ENCODE measurements around the gene TWIST1. TPM values are rescaled to one million over a fixed set of nuclear protein-coding genes. Genes with fewer than 3 reads are reported as not detected.

The TWIST1 gene
- total and polyA plus RNA-seq, 8 donors, result 0.20 to 0.67 (median 0.38) TPM; not detected in 1

DNA sequence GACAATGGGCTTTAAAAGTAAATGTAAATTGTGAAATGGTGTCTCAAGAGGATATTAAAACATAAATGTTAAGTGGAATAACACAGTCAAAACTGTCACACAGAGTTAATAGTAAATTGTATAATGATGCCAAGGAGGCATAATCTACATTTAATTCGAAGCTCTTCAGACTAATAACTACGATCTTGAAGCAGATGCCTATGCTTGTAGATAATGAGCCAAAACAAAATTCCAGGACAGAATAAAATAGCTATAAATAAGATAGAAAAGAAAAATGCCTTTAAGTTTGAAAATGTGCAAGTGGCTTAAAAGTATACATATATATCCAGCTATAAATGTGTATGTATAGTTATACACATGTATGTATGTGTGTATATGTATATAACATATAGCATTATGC lies 17.5 kb downstream of the TWIST1 start:
- ATAC-seq, result no peak
- intact Hi-C loops (cut with DNase I), result no loop called here
- TF ChIP-seq, protein P1, sequence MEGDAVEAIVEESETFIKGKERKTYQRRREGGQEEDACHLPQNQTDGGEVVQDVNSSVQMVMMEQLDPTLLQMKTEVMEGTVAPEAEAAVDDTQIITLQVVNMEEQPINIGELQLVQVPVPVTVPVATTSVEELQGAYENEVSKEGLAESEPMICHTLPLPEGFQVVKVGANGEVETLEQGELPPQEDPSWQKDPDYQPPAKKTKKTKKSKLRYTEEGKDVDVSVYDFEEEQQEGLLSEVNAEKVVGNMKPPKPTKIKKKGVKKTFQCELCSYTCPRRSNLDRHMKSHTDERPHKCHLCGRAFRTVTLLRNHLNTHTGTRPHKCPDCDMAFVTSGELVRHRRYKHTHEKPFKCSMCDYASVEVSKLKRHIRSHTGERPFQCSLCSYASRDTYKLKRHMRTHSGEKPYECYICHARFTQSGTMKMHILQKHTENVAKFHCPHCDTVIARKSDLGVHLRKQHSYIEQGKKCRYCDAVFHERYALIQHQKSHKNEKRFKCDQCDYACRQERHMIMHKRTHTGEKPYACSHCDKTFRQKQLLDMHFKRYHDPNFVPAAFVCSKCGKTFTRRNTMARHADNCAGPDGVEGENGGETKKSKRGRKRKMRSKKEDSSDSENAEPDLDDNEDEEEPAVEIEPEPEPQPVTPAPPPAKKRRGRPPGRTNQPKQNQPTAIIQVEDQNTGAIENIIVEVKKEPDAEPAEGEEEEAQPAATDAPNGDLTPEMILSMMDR (IDR thresholded peaks at IDR 0.05), result no peak
- H3K27me3 ChIP-seq, result peaks cover 20 to 78% of the 10 kb centered on the region in 2 donors
- DNase-seq, result no peak
- H3K9me3 ChIP-seq, result no peaks in the 10 kb centered on the region
- H3K4me1 ChIP-seq, result no peaks in the 10 kb centered on the region
- H3K4me3 ChIP-seq, result no peak overlapping the region
- no peaks in the 10 kb centered on the region for H3K36me3 ChIP-seq
- H3K27ac ChIP-seq, result no peak overlapping the region

DNA sequence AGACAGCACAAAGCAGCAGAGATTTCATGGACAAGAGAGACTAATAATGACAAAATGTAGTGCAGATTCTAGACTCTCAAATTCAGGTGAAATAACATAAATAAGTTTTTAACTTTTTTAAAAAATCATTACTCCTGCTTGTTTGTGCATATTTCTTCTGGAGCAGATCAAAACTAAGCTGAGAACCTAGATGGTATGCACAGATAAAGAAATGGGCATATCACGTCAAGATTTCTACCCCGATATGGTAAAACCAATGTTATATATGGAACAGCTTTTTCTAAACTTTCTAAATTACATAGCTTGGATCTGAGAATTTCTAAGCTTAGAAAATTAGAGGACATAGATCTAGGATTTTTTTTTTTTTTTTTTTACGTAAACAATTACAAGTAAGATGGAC lies 18.2 kb downstream of the TWIST1 start:
- DNase-seq (no peak), ATAC-seq (no peak)
- Histone ChIP-seq H3K9me3 (no peaks in the 10 kb centered on the region), H3K36me3 (no peaks in the 10 kb centered on the region), H3K4me3 (no peak overlapping the region), H3K4me1 (no peaks in the 10 kb centered on the region), H3K27ac (no peak overlapping the region), H3K27me3 (peaks cover 13 to 71% of the 10 kb centered on the region in 2 donors)
- intact Hi-C loops (cut with DNase I), result no loop called here
- TF ChIP-seq, protein P1 (IDR thresholded peaks at IDR 0.05), result no peak

DNA sequence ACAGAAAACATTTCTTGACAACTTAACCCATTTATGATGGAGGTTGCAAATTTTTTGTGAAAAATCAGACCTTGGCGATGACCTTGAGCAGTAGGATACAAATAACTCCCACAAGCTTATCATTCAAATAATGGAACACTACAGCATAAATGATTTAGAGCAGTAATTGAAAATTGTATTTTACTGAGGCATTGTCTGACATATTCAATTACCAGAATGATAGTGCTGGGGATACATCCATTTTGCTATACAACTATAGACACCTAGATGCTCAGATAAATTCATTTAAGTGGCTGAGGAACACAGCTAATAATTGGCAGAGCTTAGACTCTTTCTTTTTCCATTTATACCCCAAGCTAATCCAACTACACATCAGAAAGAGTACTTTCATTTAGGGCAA lies 18.9 kb downstream of the TWIST1 start:
- peaks cover 8 to 64% of the 10 kb centered on the region in 2 donors for H3K27me3 ChIP-seq
- DNase-seq, result no peak

DNA sequence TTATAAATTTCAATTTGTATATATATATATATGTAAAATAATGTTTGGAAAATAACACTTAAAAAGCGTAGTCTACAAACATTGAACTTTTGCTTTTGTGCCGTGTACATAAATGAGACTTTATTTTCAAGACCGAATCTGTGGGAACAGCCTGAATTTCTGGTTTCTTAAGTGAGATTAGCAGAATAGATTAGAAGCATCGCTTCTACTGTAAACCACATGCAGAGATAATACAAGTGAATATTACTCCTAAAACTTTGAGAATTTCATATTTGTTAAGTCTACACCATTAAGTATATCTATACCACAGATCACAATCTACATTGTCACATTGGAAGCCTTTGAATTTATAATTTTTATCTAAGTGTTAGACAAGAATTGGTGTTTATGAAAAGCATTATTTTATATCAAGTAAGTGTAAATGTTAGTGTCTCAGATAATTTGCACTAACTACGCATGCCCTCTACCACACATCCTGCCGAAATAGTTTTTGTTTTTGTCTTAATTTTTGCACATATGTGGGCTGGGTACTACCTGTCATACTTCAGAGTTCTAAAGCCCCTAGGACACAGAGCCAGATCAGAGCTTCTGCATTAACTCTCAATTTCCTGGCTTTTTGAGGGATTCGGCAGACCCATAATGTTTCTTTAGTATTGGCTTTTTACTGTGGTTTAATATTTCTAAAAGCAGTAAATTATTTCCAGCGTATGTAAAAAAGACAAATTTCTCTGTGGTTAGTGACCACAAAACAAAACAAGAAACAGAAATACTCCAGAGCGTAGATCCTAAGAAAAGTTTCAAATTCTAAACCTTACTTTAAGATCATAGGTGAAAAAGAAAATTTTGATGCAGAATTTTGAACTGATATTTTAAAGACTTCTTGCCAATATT lies 20.0 kb downstream of the TWIST1 start:
- Histone ChIP-seq H3K4me3 (no peak overlapping the region), H3K36me3 (no peaks in the 10 kb centered on the region), H3K27me3 (peaks cover 0 to 53% of the 10 kb centered on the region in 2 donors), H3K27ac (no peak overlapping the region), H3K4me1 (no peaks in the 10 kb centered on the region), H3K9me3 (no peaks in the 10 kb centered on the region)
- intact Hi-C loops (cut with DNase I), result no loop called here
- TF ChIP-seq, protein P1 (IDR thresholded peaks at IDR 0.05), result no peak
- ATAC-seq (no peak), DNase-seq (no peak)

More for the DNA sequence above, 18.9 kb downstream of the TWIST1 start:
- intact Hi-C loops (cut with DNase I), result no loop called here
- H3K9me3 ChIP-seq, result no peaks in the 10 kb centered on the region
- no peak overlapping the region for H3K27ac ChIP-seq
- H3K4me1 ChIP-seq, result no peaks in the 10 kb centered on the region
- H3K36me3 ChIP-seq, result no peaks in the 10 kb centered on the region
- no peak overlapping the region for H3K4me3 ChIP-seq
- TF ChIP-seq, protein P1 (IDR thresholded peaks at IDR 0.05), result no peak
- ATAC-seq, result no peak

DNA sequence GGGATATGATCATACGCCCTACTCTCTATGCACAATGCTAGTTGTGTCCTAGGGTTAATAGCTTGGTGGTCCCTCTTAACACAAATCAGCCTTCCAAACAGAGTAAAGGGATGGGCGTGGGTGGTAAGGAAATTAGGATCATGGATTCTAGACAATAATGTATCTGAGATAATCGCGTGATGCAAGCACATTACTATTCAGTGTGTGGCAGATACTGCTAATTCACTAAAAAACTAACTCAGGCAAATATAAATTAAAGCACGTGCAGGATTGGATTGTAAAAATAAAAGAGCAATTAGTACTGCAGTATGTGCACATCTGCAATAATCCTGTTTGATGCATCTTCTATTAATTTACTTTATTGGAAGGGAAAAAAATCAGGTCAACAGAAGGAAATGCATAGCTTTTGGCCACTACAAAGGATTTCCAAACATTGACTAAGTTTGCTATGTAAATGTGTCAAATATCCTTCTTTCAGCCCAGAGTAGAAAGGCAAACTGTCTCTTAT lies 22.0 kb downstream of the TWIST1 start:
- no peaks in the 10 kb centered on the region for H3K36me3 ChIP-seq
- no peaks in the 10 kb centered on the region for H3K4me1 ChIP-seq
- no peak for DNase-seq
- no peak overlapping the region for H3K27ac ChIP-seq
- peaks cover 0 to 33% of the 10 kb centered on the region in 2 donors for H3K27me3 ChIP-seq
- TF ChIP-seq, protein P1 (IDR thresholded peaks at IDR 0.05), result no peak
- H3K4me3 ChIP-seq, result no peak overlapping the region
- intact Hi-C loops (cut with DNase I), result no loop called here
- H3K9me3 ChIP-seq, result no peaks in the 10 kb centered on the region
- ATAC-seq, result no peak
